Pulmonary artery endothelial cell (primary cell): ENCODE results near the gene SAMD4B. TPM values are rescaled to one million over a fixed set of nuclear protein-coding genes. Genes with fewer than 3 reads are reported as not detected.
"Not testable (repeated sequence)": the region's sequence is repeated elsewhere in the genome, so short reads cannot be mapped to it uniquely, and the experiment has no call there.

ENCODE experiments used
- DNase-seq: peaks from one replicate; pipeline ENCODE4 v3.0.0-alpha.2; 2011; ENCODE audit warnings: low read depth, low spot score
- total RNA-seq: library from RNA; depleted of rRNA; stranded (reverse); fragments of >200 nt; gene quantifications from 2 replicates; pipeline ENCODE4 v1.2.3, GENCODE V29; 2014

SAMD4B gene
- total RNA-seq, 1 donor from 2014 or later, result 26.4 TPM

GRCh38 chr19:39334444-39334976, 7.7 kb upstream of the SAMD4B start:
- no peak for DNase-seq

GRCh38 chr19:39335168-39335548, 7.1 kb upstream of the SAMD4B start:
- no peak for DNase-seq

- DNase-seq, result no peak
These were observed 5.7 kb upstream of the SAMD4B start for GRCh38 chr19:39336483-39336882.

- DNase-seq, result no peak
These were observed 2.5 kb upstream of the SAMD4B start for GRCh38 chr19:39339674-39340073.

- not testable (repeated sequence) for DNase-seq
These were observed 2.1 kb upstream of the SAMD4B start for GRCh38 chr19:39340156-39340555.

GRCh38 chr19:39341129-39341718, 997 bp upstream of the SAMD4B start:
- no peak for DNase-seq

GRCh38 chr19:39342647-39343305, 555 bp downstream of the SAMD4B start:
- no peak for DNase-seq

- no peak for DNase-seq
These were observed 3.7 kb downstream of the SAMD4B start for GRCh38 chr19:39345956-39346355.

GRCh38 chr19:39347332-39348164, 5.3 kb downstream of the SAMD4B start:
- no peak for DNase-seq

GRCh38 chr19:39349326-39349725, 7.1 kb downstream of the SAMD4B start:
- DNase-seq, result no peak

GRCh38 chr19:39350156-39350555, 7.9 kb downstream of the SAMD4B start:
- DNase-seq, result no peak

GRCh38 chr19:39351537-39352064, 9.4 kb downstream of the SAMD4B start:
- DNase-seq, result no peak

GRCh38 chr19:39352381-39353255, 10.4 kb downstream of the SAMD4B start:
- DNase-seq, result no peak

- DNase-seq, result no peak
These were observed 13.0 kb downstream of the SAMD4B start for GRCh38 chr19:39355253-39355652.

- no peak for DNase-seq
These were observed 13.9 kb downstream of the SAMD4B start for GRCh38 chr19:39356073-39356472.

GRCh38 chr19:39356647-39357046, 14.4 kb downstream of the SAMD4B start:
- no peak for DNase-seq

- no peak for DNase-seq
These were observed 16.8 kb downstream of the SAMD4B start for GRCh38 chr19:39359026-39359425.

GRCh38 chr19:39360599-39360998, 18.4 kb downstream of the SAMD4B start:
- no peak for DNase-seq

GRCh38 chr19:39362682-39363657, 20.7 kb downstream of the SAMD4B start:
- DNase-seq, result no peak
